K562 (cell line): Measurements from ENCODE around the gene THAP12. TPM values are rescaled to one million over a fixed set of nuclear protein-coding genes. Genes with fewer than 3 reads are reported as not detected.

Experiments
- DIDO1 ChIP-seq: fragments of 450-650 bp; IDR thresholded peaks from 2 replicates; pipeline ENCODE4 v1.6.1; 2016; ENCODE audit warnings: low read depth, missing biosample characterization, missing genetic modification characterization
- GATAD2A ChIP-seq: fragments of 450-650 bp; IDR thresholded peaks from 2 replicates; pipeline ENCODE4 v1.6.1; 2017
- MAFK ChIP-seq: IDR thresholded peaks from 2 replicates; pipeline ENCODE4 v1.6.1; 2011; ENCODE audit warnings: low read length, improper control_type of control experiment
- MTF1 ChIP-seq: fragments of 250-450 bp; sonication (Bioruptor Pico); IDR thresholded peaks from 2 replicates; pipeline ENCODE4 v1.9.0; 2021; ENCODE audit warnings: moderate library complexity, mild to moderate bottlenecking, inconsistent platforms, borderline replicate concordance
- NELFE ChIP-seq: IDR thresholded peaks from 2 replicates; pipeline ENCODE4 v1.6.1; 2011; ENCODE audit warnings: mild to moderate bottlenecking; ENCODE audit not compliant: insufficient read depth, insufficient read length
- ZNF232 ChIP-seq: sonication (generic); formaldehyde crosslinking; IDR thresholded peaks from 2 replicates; pipeline ENCODE4 v1.8.0; 2022; ENCODE audit warnings: mild to moderate bottlenecking, missing genetic modification reagents
- polyA plus RNA-seq, 8 experiments: library from polyadenylated mRNA; depleted of rRNA in 4 of 8; stranded (reverse) in 5 of 8; unstranded in 3 of 8; fragments of >200 nt; fragmentation: Nextera tagmentation in 2 of 8; fragmentation: Illumina TruSeq in 1 of 8; extraction: Ambion mirVana in 2 of 8; extraction: Trizol in 1 of 8; gene quantifications; 2 replicates each; pipeline versions ENCODE4 v1.2.1 to v1.2.3, GENCODE V29; 2011 to 2014; ENCODE audit warnings: inconsistent platforms in 1 of 8, missing spikeins in 1 of 8
- total RNA-seq, 7 experiments: library from RNA; depleted of rRNA in 6 of 7; stranded (reverse); fragments of >200 nt in 6 of 7; fragmentation: Illumina TruSeq in 2 of 7; extraction: Trizol in 2 of 7; gene quantifications; 2 replicates each; pipeline versions ENCODE4 v1.2.1 to v1.2.3, GENCODE V29; 2011 to 2021; ENCODE audit warnings: low replicate concordance in 1 of 7
- TF ChIP-seq, protein P1 (sequence below): fragments of 250-450 bp; sonication (Bioruptor Pico); IDR thresholded peaks from 2 replicates; pipeline ENCODE4 v1.4.0; 2020; ENCODE audit warnings: mild to moderate bottlenecking, moderate library complexity
- TF ChIP-seq, protein P2 (sequence below): sonication (generic); formaldehyde crosslinking; IDR thresholded peaks from 2 replicates; pipeline ENCODE4 v1.8.1; 2022; ENCODE audit warnings: missing genetic modification reagents

Gene THAP12
- total and polyA plus RNA-seq, 9 of the 15 experiments (the other 6 are each of a cell fraction or from before 2014, with no cell fraction given), result 28.1 to 103 (median 57.8) TPM

DNA sequence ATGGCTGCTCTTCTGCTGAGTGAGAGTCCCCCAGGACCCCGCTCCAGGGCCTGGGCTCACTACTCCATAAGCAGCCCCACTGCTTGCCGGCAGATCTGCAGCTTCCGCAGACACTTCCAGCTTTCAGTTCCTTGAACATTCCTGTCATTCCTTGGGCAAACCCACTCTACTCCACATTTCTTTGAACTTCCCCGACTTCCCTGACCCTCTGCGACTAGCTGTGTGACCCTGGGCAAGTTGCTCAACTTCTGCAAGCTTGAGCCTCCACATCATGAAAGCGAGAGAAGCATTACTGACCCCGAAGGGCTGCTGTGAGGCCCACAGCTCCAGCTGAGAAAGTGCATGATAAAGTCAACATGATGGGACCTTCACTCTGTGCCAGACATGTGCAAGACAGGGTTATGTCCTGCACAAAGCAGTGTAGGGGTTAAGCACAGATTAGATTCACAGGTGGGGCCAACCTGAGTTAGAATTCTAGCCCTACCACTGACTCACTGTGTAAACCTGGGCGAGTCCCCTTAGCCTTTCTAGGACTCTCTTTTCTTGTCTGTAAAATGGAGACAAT lies 51.8 kb downstream of the THAP12 start (continued):
- TF ChIP-seq, protein P1, sequence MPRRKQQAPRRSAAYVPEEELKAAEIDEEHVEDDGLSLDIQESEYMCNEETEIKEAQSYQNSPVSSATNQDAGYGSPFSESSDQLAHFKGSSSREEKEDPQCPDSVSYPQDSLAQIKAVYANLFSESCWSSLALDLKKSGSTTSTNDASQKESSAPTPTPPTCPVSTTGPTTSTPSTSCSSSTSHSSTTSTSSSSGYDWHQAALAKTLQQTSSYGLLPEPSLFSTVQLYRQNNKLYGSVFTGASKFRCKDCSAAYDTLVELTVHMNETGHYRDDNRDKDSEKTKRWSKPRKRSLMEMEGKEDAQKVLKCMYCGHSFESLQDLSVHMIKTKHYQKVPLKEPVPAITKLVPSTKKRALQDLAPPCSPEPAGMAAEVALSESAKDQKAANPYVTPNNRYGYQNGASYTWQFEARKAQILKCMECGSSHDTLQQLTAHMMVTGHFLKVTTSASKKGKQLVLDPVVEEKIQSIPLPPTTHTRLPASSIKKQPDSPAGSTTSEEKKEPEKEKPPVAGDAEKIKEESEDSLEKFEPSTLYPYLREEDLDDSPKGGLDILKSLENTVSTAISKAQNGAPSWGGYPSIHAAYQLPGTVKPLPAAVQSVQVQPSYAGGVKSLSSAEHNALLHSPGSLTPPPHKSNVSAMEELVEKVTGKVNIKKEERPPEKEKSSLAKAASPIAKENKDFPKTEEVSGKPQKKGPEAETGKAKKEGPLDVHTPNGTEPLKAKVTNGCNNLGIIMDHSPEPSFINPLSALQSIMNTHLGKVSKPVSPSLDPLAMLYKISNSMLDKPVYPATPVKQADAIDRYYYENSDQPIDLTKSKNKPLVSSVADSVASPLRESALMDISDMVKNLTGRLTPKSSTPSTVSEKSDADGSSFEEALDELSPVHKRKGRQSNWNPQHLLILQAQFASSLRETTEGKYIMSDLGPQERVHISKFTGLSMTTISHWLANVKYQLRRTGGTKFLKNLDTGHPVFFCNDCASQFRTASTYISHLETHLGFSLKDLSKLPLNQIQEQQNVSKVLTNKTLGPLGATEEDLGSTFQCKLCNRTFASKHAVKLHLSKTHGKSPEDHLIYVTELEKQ (CRISPR knock-in tag), result no peak
- TF ChIP-seq NELFE (no peak), MTF1 (CRISPR knock-in tag) (no peak), ZNF232 (CRISPR knock-in tag) (no peak), DIDO1 (tag) (no peak), MAFK (no peak), GATAD2A (no peak)
- TF ChIP-seq, protein P2, sequence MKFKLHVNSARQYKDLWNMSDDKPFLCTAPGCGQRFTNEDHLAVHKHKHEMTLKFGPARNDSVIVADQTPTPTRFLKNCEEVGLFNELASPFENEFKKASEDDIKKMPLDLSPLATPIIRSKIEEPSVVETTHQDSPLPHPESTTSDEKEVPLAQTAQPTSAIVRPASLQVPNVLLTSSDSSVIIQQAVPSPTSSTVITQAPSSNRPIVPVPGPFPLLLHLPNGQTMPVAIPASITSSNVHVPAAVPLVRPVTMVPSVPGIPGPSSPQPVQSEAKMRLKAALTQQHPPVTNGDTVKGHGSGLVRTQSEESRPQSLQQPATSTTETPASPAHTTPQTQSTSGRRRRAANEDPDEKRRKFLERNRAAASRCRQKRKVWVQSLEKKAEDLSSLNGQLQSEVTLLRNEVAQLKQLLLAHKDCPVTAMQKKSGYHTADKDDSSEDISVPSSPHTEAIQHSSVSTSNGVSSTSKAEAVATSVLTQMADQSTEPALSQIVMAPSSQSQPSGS (CRISPR knock-in tag), result no peak
